HL-60 (cell line): ENCODE measurements around the gene ASCL5.

Experiments used
- CTCF ChIP-seq: IDR thresholded peaks from one replicate; pipeline ENCODE4 v1.5.1; 2011; ENCODE audit warnings: low read length, control low read depth, inconsistent platforms; ENCODE audit not compliant: insufficient read depth
- POLR2AphosphoS5 ChIP-seq: IDR thresholded peaks from 2 replicates; pipeline ENCODE4 v1.6.1; 2012; ENCODE audit warnings: low read depth
- SPI1 ChIP-seq: IDR thresholded peaks from 2 replicates; pipeline ENCODE4 v1.6.1; 2012; ENCODE audit warnings: low read depth, mild to moderate bottlenecking, borderline replicate concordance
- TF ChIP-seq, protein P1 (sequence below): IDR thresholded peaks from 2 replicates; pipeline ENCODE4 v1.6.1; 2012; ENCODE audit warnings: low read depth; ENCODE audit not compliant: insufficient replicate concordance

DNA sequence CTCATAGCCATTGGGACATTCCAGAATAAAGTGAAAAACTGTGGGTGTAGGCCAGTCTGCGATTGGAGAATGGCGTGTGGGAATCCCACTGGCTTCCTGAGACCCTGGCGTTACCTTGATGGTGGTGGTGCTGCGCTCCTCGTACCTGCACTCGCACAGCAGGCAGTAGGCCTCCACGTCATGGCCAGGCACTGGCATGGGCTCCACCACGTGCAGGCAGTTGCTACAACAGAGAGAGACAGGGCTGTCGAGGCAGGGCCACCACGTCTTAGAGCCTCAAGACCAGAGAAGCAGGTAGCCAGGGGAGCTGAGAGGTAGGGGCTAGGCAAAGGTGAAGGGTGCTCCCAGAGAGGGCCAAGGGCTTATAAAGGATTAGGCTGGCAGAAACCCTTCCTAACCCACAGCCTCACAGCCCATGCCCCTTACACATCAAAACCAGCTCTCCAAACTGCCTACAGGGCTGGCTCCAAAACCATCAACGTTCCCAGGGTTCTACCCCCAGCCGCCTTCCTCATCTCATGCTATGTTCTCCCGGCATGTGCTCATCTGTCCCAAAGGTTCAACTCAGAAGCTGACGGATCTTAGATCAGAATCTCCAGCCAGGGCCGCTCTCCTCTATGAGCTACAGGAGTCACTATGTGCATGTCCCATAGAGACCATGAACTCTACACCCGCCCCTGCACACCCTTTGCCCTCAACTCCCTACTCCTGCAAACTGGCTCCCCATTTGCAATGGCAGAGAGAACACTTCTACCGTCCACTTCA lies 19.8 kb upstream of the ASCL5 start:
- TF ChIP-seq CTCF (no peak), POLR2AphosphoS5 (no peak), SPI1 (no peak)
- TF ChIP-seq, protein P1, sequence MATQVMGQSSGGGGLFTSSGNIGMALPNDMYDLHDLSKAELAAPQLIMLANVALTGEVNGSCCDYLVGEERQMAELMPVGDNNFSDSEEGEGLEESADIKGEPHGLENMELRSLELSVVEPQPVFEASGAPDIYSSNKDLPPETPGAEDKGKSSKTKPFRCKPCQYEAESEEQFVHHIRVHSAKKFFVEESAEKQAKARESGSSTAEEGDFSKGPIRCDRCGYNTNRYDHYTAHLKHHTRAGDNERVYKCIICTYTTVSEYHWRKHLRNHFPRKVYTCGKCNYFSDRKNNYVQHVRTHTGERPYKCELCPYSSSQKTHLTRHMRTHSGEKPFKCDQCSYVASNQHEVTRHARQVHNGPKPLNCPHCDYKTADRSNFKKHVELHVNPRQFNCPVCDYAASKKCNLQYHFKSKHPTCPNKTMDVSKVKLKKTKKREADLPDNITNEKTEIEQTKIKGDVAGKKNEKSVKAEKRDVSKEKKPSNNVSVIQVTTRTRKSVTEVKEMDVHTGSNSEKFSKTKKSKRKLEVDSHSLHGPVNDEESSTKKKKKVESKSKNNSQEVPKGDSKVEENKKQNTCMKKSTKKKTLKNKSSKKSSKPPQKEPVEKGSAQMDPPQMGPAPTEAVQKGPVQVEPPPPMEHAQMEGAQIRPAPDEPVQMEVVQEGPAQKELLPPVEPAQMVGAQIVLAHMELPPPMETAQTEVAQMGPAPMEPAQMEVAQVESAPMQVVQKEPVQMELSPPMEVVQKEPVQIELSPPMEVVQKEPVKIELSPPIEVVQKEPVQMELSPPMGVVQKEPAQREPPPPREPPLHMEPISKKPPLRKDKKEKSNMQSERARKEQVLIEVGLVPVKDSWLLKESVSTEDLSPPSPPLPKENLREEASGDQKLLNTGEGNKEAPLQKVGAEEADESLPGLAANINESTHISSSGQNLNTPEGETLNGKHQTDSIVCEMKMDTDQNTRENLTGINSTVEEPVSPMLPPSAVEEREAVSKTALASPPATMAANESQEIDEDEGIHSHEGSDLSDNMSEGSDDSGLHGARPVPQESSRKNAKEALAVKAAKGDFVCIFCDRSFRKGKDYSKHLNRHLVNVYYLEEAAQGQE = no peak
